Measurements from ENCODE around the gene ELMO1.
A peak's percentile ranks its signal among the peaks of the same experiment; 100 is the strongest.

Gene ELMO1

GRCh38 chr7:36852931-36853330 is 595.7 kb downstream of the ELMO1 start:
- DNase-seq = no peak

GRCh38 chr7:36852017-36852416 is 596.6 kb downstream of the ELMO1 start:
- DNase-seq = peak; percentile 18

DNA sequence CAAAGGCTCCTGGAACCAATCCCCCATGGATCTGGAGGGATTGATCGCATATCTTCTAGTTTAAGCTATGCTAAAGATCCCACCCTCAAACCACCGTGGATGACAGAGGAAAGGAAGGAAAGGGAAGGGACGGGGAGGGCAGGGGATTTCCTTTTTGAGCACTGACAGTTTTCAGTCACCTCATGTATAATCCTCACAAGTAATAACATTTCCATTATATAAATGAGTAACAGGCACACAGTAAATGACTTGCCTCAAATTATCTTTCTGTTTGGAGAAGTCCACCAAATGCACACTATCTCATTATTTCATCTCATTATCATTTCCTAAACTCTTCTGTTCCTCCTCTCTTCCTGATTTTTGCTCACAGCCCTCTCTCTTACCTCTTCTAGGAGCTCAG is 597.3 kb downstream of the ELMO1 start:
- no peak for DNase-seq

- DNase-seq = no peak
Measured at GRCh38 chr7:36847946-36848345, 600.7 kb downstream of the ELMO1 start.

GRCh38 chr7:36844374-36844773 is 604.3 kb downstream of the ELMO1 start:
- no peak for DNase-seq

GRCh38 chr7:36840904-36841303 is 607.8 kb downstream of the ELMO1 start:
- DNase-seq = no peak

DNA sequence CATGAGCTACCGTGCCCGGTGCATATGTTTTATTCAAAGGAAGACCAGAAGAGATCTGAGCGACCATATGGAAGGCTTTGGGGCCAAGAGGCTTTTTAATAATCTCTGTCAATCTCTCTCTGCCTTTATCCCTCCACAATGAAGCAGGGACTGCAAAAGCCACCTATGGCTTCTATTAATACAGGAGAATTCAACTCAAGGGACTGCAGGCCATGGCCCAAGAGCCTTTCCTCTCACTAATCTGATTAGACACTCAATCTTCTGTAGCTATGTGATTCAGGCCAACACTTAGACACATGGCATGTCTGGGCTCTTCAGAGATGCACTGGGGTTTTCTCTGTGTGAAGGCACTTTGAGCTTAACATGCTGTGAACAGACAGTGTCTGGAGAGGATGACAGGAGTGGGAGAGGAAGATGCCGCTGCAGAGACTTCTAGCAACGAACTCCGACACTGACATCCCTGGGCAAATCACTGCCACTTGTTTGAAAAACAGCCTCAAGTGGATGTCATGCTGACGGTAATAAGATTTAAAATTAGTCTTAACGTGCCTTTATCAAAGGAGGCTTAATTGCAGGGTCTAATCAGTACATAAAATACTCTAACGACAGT is 609.9 kb downstream of the ELMO1 start:
- no peak for DNase-seq

GRCh38 chr7:36831049-36831448 is 617.6 kb downstream of the ELMO1 start:
- no peak for DNase-seq

DNA sequence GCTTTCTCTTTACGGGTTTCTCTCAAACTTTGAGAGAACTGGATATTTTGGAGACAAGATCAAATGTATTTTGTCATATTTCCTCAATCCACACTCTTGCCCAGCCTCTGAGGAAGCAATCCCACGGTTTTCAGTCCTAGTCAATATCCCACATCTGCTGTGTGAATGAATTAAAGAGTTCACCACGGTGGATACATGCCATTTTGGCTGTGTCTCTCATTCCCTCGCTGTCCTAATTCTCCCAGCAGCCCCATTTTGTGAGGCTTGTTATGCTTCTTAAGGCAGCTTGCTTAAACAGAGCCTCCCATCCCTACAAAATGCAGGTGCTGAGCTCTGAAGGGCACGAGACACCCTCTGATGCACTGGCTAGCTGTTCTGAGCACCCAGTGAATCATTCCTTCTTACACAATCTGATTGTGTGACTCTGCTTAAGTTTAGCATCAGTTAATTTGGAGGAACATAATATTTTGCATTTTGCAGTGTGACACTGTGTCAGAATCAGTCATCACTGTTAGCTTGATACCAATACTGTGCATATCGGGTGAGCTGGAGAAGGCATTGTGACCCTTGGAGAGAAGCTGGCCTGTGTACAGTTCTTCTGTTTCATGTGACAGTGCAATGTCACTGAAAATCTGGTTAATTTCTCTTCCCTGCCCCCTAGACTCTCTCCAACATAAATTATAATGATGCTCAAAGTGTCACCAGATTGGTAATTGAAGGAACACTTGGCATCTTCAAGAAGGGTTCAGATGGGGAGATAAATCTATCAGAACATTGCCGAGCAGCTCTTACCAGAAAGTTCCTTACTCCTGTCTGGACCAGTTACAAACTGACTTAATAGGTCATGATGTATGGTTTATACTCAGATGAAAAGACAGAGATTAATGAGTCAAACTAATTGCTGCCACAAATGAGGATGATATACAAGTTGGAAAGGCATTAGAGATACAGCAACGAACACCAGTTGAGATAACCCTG is 620.6 kb downstream of the ELMO1 start:
- no peak for DNase-seq

GRCh38 chr7:36825501-36825900 is 623.2 kb downstream of the ELMO1 start:
- DNase-seq = no peak

DNA sequence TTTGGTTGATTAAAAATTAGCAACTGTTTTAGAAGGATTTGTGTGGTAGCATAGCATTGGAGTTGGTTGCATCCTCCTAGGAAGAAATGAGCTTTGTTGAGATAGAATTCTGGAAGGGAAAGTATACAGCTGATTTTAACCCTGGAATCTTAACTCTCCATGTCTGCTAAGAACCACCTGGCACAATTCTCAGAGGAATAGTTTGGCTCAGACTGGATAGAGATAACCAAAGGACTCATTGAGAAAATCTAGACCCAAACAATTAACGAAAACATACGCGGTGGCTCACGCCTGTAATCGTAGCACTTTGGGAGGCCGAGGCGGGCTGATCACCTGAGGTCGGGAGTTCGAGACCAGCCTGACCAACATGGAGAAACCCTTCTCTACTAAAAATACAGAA is 625.3 kb downstream of the ELMO1 start:
- DNase-seq = no peak

GRCh38 chr7:36821617-36822016 is 627.0 kb downstream of the ELMO1 start:
- DNase-seq = no peak

GRCh38 chr7:36820527-36821170 is 628.0 kb downstream of the ELMO1 start:
- no peak for DNase-seq

DNA sequence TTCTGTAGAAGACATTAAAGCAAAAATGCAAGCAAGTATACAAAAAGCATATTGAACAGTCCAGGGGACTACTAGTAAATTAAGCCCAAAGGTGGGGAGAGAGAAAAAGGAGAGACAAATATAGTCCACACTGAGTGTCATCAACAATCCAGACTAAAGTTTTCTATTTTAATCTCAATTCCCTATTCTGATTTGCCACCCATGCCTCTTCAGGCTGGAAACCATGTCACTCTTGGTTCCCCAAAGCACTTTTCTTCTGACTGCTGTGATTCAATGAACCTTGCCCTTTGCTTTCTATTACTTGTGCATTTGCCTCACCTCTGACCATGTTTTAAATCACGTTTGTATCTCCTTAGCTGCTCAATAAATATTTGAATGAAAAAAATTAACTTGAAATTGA is 629.0 kb downstream of the ELMO1 start:
- DNase-seq = no peak

GRCh38 chr7:36814311-36814710 is 634.4 kb downstream of the ELMO1 start:
- DNase-seq = no peak

DNA sequence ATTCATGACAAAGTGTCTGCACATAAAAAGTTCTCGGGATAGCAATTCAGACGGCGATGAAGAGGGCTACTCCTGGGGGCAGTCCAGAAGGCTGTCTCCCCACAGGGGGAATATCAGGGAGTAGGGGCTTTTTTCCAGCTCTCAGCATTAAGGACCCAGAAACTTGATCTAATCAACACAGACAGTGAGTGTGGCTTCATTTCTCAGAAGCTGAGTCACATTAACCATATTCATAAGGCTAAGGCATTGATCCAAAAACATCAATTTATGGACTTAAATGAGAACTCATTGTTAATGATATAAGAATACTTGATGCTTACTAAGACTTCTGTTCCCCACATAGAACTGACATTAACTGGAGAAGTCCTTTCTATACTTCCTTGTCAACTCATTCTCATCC is 636.9 kb downstream of the ELMO1 start:
- DNase-seq = no peak

- DNase-seq = no peak
Measured at GRCh38 chr7:36810489-36810888, 638.2 kb downstream of the ELMO1 start.

- no peak for DNase-seq
Measured at GRCh38 chr7:36810032-36810431, 638.6 kb downstream of the ELMO1 start.

- no peak for DNase-seq
Measured at GRCh38 chr7:36809510-36809909, 639.2 kb downstream of the ELMO1 start.

GRCh38 chr7:36809086-36809485 is 639.6 kb downstream of the ELMO1 start:
- DNase-seq = no peak

DNA sequence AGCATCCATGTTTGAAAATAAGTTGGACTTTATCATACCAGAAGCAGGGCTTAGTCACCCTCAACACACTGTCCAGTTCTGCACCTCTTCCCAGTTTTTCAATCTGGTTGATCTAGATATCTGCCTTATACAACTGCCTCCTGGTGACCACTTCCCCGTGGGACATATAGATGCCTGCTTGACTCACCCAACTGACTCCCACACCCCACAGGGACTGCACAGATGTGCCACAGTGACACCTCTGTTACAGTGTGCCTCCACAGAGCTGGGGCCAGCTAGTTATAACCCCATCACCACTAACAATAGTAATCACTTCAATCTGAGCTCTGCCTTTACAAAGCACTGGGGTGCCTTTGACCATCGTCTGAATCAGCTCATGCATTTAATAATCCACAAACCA is 641.8 kb downstream of the ELMO1 start:
- no peak for DNase-seq
